ENCODE measurements around the gene CPXM2. TPM values are rescaled to one million over a fixed set of nuclear protein-coding genes. Genes with fewer than 3 reads are reported as not detected.

The CPXM2 gene
- total RNA-seq, 1 donor = not detected

DNA sequence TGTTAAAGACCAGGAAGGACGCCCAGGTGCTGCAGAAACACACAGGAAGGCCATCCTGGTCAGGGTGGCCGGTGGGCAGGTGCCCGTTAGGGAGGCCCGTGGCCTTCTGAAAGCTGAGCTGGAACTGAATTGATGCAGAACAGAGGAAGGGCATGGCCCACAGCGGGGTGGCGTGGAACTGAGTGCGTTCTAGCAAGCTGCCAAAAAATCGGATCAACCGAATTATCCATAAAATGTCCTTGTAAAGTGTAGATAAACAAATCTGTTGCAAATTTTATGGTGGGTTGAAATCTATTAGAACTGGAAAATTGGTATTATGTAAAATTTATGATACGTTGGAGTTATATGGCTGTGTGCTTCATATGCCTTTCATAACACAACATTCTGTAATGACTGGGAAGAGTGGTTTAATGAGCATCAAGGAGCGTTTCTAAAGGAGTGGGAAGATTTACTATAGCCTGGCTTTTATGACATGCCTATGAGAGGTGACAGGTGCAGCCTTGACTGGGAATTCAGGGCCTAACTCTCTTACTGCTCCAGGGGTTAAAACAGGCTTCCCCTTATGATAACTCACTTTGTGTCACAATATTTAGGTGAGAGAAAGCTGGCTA, 117.4 kb downstream of the CPXM2 start:
- H3K4me3 ChIP-seq (ENCODE audit: low read depth, low read length) = no peak overlapping the region
- DNase-seq (ENCODE audit: low read depth) = no peak
- TF ChIP-seq, protein P1, sequence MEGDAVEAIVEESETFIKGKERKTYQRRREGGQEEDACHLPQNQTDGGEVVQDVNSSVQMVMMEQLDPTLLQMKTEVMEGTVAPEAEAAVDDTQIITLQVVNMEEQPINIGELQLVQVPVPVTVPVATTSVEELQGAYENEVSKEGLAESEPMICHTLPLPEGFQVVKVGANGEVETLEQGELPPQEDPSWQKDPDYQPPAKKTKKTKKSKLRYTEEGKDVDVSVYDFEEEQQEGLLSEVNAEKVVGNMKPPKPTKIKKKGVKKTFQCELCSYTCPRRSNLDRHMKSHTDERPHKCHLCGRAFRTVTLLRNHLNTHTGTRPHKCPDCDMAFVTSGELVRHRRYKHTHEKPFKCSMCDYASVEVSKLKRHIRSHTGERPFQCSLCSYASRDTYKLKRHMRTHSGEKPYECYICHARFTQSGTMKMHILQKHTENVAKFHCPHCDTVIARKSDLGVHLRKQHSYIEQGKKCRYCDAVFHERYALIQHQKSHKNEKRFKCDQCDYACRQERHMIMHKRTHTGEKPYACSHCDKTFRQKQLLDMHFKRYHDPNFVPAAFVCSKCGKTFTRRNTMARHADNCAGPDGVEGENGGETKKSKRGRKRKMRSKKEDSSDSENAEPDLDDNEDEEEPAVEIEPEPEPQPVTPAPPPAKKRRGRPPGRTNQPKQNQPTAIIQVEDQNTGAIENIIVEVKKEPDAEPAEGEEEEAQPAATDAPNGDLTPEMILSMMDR (IDR thresholded peaks at IDR 0.05; ENCODE audit: insufficient read depth, low read depth, low read length) = no peak

DNA sequence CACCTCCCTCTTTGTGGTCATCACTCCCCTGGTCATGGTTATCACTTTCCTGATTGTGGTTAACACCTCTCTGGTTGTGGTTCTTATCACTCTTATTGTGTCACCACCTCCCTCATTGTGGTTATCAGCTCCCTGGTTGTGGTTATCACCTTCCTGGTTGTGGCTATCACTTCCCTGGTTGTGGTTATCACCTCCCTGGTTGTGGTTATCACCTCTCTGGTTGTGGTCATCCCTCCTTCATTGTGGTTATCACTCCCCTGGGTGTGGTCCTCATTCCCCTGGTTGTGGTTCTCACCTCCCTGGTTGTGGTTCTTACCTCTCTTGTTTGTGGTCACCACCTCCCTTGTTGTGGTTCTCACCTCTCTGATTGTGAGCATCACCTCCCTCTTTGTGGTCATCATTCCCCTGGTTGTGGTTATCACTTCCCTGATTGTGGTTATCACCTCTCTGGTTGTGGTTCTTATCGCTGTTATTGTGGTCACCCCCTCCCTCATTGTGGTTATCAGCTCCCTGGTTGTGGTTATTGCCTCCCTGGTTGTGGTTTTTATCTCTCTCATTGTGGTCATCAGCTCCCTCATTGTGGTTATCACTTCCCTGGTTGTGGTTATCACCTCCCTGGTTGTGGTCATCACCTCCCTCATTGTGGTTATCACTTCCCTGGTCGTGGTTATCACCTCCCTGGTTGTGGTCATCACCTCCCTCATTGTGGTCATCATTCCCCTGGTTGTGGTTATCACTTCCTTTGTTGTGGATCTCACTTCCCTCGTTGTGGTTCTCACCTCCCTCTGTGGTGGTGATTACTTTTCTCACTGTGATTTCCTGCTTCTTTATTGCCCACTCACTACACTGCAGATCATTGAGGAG, 118.7 kb downstream of the CPXM2 start:
- TF ChIP-seq, protein P1 (IDR thresholded peaks at IDR 0.05; ENCODE audit: insufficient read depth, low read depth, low read length) = no peak
- no peak for DNase-seq (ENCODE audit: low read depth)
- H3K4me3 ChIP-seq (ENCODE audit: low read depth, low read length) = no peak overlapping the region

DNA sequence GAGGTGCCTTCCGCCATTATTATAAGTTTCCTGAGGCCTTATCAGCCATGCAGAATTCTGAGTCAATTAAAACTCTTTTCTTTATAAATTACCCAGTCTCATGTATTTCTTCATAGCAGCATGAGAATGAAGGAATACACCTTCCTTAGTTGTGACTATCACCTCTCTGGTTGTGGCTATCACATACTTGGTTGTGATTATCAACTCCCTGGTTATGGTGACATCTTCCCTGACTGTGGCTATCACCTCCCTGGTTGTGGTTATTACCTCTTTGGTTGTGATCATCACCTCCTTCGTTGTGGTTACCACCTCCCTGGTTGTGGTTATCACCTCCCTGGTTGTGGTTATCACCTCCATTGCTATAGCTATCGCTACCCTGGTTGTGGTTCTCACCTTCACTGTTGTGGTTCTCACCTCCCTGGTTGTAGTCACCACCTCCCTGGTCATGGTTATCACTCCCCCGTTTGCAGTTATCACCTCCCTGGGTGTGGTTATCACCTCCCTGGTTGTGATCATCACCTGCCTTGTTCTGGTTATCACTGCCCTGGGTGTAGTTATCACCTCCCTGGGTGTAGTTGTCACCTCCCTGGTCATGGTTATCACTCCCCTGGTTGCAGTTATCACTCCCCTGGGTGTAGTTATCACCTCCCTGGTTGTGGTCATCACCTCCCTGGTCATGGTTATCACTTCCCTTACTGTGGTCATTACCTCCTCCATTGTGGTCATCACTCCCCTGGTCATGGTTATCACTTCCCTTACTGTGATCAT, 119.5 kb downstream of the CPXM2 start:
- TF ChIP-seq, protein P1 (IDR thresholded peaks at IDR 0.05; ENCODE audit: insufficient read depth, low read depth, low read length) = no peak
- no peak for DNase-seq (ENCODE audit: low read depth)
- H3K4me3 ChIP-seq (ENCODE audit: low read depth, low read length) = no peak overlapping the region

DNA sequence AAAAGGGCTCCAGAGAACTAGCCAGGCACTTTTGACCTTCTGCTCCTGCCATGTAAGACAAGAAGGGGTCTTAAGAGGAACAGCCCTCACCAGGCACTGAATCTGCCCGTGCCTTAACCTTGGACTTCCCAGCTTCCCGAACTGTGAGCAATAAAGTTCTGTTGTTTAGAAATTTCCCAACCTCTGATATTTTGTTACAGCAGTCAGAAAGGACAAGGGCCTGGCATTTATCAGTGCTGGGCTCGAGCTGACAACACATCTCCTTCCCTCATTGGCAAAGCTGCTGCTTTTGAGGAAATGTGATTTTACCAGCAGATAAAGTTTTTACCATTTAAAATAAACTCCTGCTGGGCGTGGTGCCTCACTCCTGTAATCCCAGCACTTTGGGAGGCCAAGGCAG, 122.0 kb downstream of the CPXM2 start:
- DNase-seq (ENCODE audit: low read depth) = peak; percentile 2
- TF ChIP-seq, protein P1 (IDR thresholded peaks at IDR 0.05; ENCODE audit: insufficient read depth, low read depth, low read length) = no peak
- no peak overlapping the region for H3K4me3 ChIP-seq (ENCODE audit: low read depth, low read length)

DNA sequence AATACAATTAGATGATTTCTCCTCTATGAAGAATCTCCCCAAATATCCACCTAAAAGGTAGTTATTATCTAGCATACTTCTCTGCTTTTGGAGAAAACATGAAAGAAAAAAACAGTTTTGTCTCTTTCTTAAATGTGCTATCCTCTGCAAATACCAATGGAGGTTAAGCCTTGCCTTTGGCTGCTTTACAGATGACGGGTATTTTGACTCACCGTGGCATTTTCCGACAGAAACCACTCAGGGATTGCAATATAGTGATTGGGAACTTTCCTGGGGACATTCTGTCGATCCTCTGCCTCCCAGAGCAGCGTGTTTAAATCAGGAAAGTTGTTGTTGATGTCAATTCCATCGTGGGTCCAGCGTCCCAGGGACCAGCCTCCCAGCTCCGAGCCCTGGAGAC, 124.8 kb downstream of the CPXM2 start:
- TF ChIP-seq, protein P1 (IDR thresholded peaks at IDR 0.05; ENCODE audit: insufficient read depth, low read depth, low read length) = no peak
- H3K4me3 ChIP-seq (ENCODE audit: low read depth, low read length) = no peak overlapping the region
- no peak for DNase-seq (ENCODE audit: low read depth)

DNA sequence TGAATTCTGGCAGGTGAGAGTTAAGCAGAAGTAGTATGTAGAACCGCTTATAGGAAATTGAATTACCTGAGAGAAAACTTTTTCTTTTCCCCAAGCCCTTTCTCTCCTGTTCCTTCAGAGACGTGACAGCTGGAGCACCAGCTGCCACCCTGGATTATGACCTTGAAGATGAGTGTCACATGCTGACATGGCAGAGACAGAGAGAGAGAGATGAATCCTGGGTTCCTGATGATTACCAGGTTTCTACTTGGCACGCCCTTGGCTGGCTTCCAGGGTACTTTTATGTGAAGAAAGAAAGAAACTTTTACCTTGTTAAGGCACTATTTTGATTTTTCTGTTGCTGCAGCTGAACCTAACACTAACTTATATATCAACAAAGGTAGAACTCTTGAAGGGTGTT, 125.6 kb downstream of the CPXM2 start:
- no peak overlapping the region for H3K4me3 ChIP-seq (ENCODE audit: low read depth, low read length)
- DNase-seq (ENCODE audit: low read depth) = no peak
- TF ChIP-seq, protein P1 (IDR thresholded peaks at IDR 0.05; ENCODE audit: insufficient read depth, low read depth, low read length) = no peak
